A673 (cell line): ENCODE results near the gene PI4K2A. TPM values are rescaled to one million over a fixed set of nuclear protein-coding genes. Genes with fewer than 3 reads are reported as not detected.

Source experiments
- BruUV-seq: library from RNA; stranded (reverse); fragments of 400-500 nt; replicated peaks from 2 replicates; lab custom pipeline; 2021; lab: Mats Ljungman, UMichigan
- CTCF ChIA-PET: fragments of 300-600 bp; sonication (Branson Sonifier 250); formaldehyde crosslinking; loops from one replicate; lab custom pipeline; 2022; ENCODE audit warnings: antibody characterized with exemption; lab: Charles Lee
- POLR2A ChIA-PET: fragments of 300-600 bp; sonication (Branson Sonifier 250); formaldehyde crosslinking; loops from one replicate; lab custom pipeline; 2022; ENCODE audit warnings: antibody characterized with exemption; ENCODE audit not compliant: low non-redundant PET; lab: Charles Lee
- DNase-seq: peaks from one replicate; pipeline ENCODE4 v3.0.0-alpha.2; 2015; ENCODE audit warnings: low spot score
- H3K27ac ChIP-seq: fragments of 200-600 bp; sonication (generic); 2 replicates; pipeline ENCODE4 v1.5.1; 2016; ENCODE audit warnings: mixed run types, low read depth, mild to moderate bottlenecking, mixed read lengths, antibody characterized with exemption, low read length; ENCODE audit not compliant: poor library complexity, severe bottlenecking
- H3K27me3 ChIP-seq: fragments of 200-600 bp; sonication (generic); replicated peaks from 2 replicates; pipeline ENCODE4 v1.6.1; 2017; ENCODE audit warnings: mixed run types, low read depth, mild to moderate bottlenecking, mixed read lengths, antibody characterized with exemption, low read length; ENCODE audit not compliant: insufficient read depth, poor library complexity
- H3K36me3 ChIP-seq: fragments of 200-600 bp; sonication (generic); 2 replicates; pipeline ENCODE4 v1.6.1; 2016; ENCODE audit warnings: mixed run types, mild to moderate bottlenecking, mixed read lengths, antibody characterized with exemption, low read length; ENCODE audit not compliant: insufficient read depth, poor library complexity, severe bottlenecking
- H3K4me1 ChIP-seq: fragments of 200-600 bp; sonication (generic); 2 replicates; pipeline ENCODE4 v1.6.1; 2017; ENCODE audit warnings: mixed run types, mild to moderate bottlenecking, mixed read lengths, antibody characterized with exemption, low read length; ENCODE audit not compliant: insufficient read depth, poor library complexity, severe bottlenecking
- H3K4me3 ChIP-seq: fragments of 200-600 bp; sonication (generic); 2 replicates; pipeline ENCODE4 v1.5.1; 2016; ENCODE audit warnings: low read depth, mixed run types, mild to moderate bottlenecking, mixed read lengths, low read length; ENCODE audit not compliant: poor library complexity, severe bottlenecking
- H3K9me3 ChIP-seq: fragments of 200-600 bp; sonication (generic); 2 replicates; pipeline ENCODE4 v1.6.1; 2016; ENCODE audit warnings: mixed run types, low read depth, mild to moderate bottlenecking, mixed read lengths, antibody characterized with exemption, low read length; ENCODE audit not compliant: poor library complexity, severe bottlenecking
- EZH2 ChIP-seq: fragments of 200-600 bp; sonication (generic); IDR thresholded peaks from 2 replicates; pipeline ENCODE4 v1.6.1; 2017; ENCODE audit warnings: borderline replicate concordance, low read depth, mild to moderate bottlenecking, mixed read lengths, antibody characterized with exemption, low read length; ENCODE audit not compliant: poor library complexity, severe bottlenecking
- intact Hi-C: fragments of 100-400 bp; cut with micrococcal nuclease; formaldehyde crosslinking; loops from one replicate; pipeline ENCODE4 v1.10.0; 2022; ENCODE audit not compliant: unreplicated experiment
- total RNA-seq: library from RNA; stranded (reverse); gene quantifications from 2 replicates; pipeline ENCODE4 v1.2.3, GENCODE V29; 2021
- TF ChIP-seq, protein P1 (sequence below): fragments of 300-800, 200-600 bp; sonication (generic); conservative IDR thresholded peaks from 2 replicates; pipeline ENCODE4 v1.5.1; 2017; ENCODE audit warnings: low read depth, mild to moderate bottlenecking, antibody characterized with exemption, low read length, moderate library complexity, mixed read lengths

PI4K2A gene
- total RNA-seq, 1 experiment from 2014 or later: 23.6 TPM

DNA sequence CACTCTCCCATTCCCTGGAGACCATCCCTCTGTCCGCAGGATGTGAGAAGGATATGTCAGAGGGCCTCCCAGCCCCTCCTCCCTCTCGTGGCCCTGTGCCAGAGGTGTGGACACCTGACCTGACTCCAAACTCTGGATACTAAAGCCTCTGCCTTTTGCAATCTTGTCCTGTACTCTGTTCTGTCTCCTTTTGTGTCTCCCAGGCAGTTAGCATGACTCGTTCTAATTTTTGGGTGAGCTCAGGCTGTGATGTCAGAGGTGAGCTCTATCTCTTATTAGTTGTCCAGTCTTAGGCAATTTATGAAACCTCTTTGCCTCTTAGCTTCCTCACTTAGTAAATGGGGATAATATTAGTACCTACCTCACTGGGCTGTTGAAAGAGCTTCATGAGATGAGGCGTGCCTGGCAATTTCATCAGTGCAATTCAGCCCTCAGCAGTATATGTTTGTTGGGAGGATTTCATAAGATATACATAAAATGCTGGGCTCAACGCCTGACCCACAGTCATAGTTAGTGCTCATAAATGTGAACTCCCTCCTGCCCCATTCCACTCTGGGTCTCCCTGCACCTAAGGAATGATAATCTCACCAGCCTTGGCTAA is 84.0 kb downstream of the PI4K2A start:
- no TSS peak for BruUV-seq
- H3K36me3 ChIP-seq: no peaks in the 10 kb centered on the region

More for the DNA sequence above, 84.0 kb downstream of the PI4K2A start:
- POLR2A ChIA-PET: no interaction called here
- no peak for TF ChIP-seq EZH2
- TF ChIP-seq, protein P1, sequence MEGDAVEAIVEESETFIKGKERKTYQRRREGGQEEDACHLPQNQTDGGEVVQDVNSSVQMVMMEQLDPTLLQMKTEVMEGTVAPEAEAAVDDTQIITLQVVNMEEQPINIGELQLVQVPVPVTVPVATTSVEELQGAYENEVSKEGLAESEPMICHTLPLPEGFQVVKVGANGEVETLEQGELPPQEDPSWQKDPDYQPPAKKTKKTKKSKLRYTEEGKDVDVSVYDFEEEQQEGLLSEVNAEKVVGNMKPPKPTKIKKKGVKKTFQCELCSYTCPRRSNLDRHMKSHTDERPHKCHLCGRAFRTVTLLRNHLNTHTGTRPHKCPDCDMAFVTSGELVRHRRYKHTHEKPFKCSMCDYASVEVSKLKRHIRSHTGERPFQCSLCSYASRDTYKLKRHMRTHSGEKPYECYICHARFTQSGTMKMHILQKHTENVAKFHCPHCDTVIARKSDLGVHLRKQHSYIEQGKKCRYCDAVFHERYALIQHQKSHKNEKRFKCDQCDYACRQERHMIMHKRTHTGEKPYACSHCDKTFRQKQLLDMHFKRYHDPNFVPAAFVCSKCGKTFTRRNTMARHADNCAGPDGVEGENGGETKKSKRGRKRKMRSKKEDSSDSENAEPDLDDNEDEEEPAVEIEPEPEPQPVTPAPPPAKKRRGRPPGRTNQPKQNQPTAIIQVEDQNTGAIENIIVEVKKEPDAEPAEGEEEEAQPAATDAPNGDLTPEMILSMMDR: no peak
- intact Hi-C loops: no loop called here
- CTCF ChIA-PET: interaction anchor here (1.2 kb wide), 1 partner anchor 15 kb away, joined by 3 read pairs; no protein-coding TSS in a partner anchor
- Histone ChIP-seq H3K9me3 (no peaks in the 10 kb centered on the region), H3K4me3 (no peak overlapping the region), H3K4me1 (peaks cover 6% of the 10 kb centered on the region), H3K27me3 (no peaks in the 10 kb centered on the region), H3K27ac (no peak overlapping the region)
- no peak for DNase-seq

Other genes starting within 250 kb of the PI4K2A start
- gene RRP12, start 239.3 kb upstream of the PI4K2A start, total RNA-seq: 68.6 and 86.2 TPM in 2 replicates
- 603 and 668 TPM in 2 replicates for gene PGAM1, start 214.5 kb upstream of the PI4K2A start, total RNA-seq
- gene EXOSC1, start 194.7 kb upstream of the PI4K2A start, total RNA-seq: 52.7 and 56.4 TPM in 2 replicates
- gene ZDHHC16, start 194.5 kb upstream of the PI4K2A start, total RNA-seq: 44.8 and 49.2 TPM in 2 replicates
- gene MMS19, start 142.2 kb upstream of the PI4K2A start, total RNA-seq: 70.6 and 72.5 TPM in 2 replicates
- 3.1 and 4.2 TPM in 2 replicates for gene UBTD1, start 141.7 kb upstream of the PI4K2A start, total RNA-seq
- not detected in 2 replicates for gene ANKRD2, start 67.9 kb upstream of the PI4K2A start, total RNA-seq
- not detected in 2 replicates for gene HOGA1, start 56.3 kb upstream of the PI4K2A start, total RNA-seq
- gene C10orf62, start 51.0 kb upstream of the PI4K2A start, total RNA-seq: not detected in 2 replicates
- 8.4 and 13.4 TPM in 2 replicates for gene MORN4, start 7.2 kb upstream of the PI4K2A start, total RNA-seq
- 2.4 and 2.6 TPM in 2 replicates for gene AVPI1, start 46.6 kb downstream of the PI4K2A start, total RNA-seq
- gene MARVELD1, start 73.1 kb downstream of the PI4K2A start, total RNA-seq: 26.6 and 30.1 TPM in 2 replicates
- gene ZFYVE27, start 96.5 kb downstream of the PI4K2A start, total RNA-seq: 26.8 and 31.7 TPM in 2 replicates
- not detected in 2 replicates for gene SFRP5, start 131.3 kb downstream of the PI4K2A start, total RNA-seq
- gene GOLGA7B, start 209.2 kb downstream of the PI4K2A start, total RNA-seq: 0.63 and 0.64 TPM in 2 replicates